ENCODE results near the gene CDH13.

CDH13 gene

DNA sequence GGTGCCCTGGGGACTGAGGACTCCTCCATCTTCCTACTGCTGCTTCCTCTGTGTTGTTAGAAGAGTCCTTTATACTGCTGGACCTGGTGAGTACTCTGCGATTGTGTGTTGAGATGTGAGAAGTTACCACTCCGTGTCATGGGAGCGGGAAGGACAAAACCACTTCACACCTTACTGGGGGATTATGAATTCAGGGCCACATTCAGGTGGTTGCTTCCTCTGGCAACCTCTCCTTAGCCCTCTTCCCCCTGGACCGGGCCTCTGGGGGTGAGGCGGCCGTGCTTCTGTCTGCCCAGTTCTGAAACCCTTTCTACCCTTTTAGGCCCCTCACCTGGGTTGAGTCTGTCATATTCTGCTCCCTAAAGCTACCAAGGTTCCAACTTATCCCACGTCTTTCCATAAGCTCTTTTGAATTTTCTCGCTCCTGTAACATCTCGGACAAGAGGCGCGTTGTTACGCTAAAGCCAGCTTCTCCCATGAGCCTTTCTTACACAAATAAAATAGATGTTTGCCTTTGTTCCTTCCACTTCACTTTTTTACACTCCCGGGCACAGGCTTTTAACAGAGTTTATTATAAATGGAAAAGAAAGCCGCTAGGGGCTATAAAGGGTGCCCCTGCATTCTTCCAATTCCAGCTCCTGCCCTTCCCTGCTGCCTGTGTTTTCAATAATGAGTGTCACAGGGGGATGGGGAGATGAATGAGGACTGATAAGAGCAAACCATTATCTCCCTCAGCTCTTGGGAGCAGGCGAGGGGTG lies 20.7 kb upstream of the CDH13 start:
- TF ChIP-seq GATA3 (IDR thresholded peaks at IDR 0.05; ENCODE audit: low read depth, low read length), result no peak
- TF ChIP-seq GATA2 (IDR thresholded peaks at IDR 0.05; ENCODE audit: low read depth, low read length), result no peak

DNA sequence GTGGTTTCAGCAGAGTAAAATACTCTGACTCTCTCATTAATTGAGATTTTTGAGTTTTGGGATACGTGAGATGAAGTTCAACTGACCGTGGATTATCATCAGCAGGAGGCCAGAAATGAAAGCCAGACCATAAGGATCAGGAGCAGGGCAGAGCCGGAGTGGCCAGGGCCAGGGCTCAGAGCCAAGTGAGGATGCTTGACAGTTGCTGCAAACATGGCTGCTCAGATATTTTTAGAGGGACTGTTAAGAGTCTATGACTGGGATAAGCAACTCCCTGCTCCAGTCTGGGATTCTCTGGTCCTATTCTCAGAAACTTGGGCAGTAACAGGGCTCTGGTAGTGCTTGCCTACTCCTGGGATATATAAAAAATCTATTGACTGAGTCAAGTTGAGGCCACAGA lies 17.6 kb upstream of the CDH13 start:
- TF ChIP-seq GATA2 (IDR thresholded peaks at IDR 0.05; ENCODE audit: low read depth, low read length), result no peak
- TF ChIP-seq GATA3 (IDR thresholded peaks at IDR 0.05; ENCODE audit: low read depth, low read length), result no peak

DNA sequence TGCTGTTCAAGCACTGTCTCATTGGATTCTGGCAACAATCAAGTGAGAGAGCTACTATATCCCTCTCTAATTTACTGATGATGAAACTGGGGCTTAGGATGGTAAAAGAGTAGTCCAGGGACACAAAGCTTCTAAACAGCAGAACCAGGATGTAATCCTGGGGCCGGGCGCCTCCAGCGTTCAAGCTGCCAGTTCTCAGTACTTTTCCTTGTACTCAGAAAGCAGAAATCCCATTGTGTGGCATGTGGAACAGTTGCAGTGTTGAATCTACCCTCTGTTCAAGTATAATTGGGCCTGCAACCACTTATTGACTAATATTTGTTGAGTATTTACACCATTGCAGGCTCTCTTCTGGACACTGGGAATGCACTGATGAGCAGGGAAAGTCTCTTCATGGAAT lies 14.5 kb upstream of the CDH13 start:
- TF ChIP-seq GATA3 (IDR thresholded peaks at IDR 0.05; ENCODE audit: low read depth, low read length), result no peak
- no peak for TF ChIP-seq GATA2 (IDR thresholded peaks at IDR 0.05; ENCODE audit: low read depth, low read length)

DNA sequence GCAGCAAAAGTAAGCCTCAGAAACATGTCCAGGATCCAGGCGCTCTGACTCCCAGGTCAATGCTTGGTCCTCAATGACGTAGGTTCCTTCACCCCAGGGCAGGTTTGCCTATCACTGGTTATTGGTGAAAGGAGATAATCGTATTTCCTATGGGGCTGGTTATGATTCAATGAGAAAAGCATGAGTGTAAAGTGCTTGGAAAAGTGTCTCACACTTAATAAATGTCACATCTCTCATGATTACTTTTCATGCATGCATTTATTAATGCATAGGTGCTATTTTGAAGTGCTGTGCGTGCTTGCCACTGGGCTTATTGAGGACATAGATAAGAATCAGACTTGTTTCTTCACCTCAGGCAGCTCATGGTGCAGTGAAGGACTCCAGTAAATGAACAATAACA lies 10.4 kb upstream of the CDH13 start:
- no peak for TF ChIP-seq GATA2 (IDR thresholded peaks at IDR 0.05; ENCODE audit: low read depth, low read length)
- TF ChIP-seq GATA3 (IDR thresholded peaks at IDR 0.05; ENCODE audit: low read depth, low read length), result no peak

DNA sequence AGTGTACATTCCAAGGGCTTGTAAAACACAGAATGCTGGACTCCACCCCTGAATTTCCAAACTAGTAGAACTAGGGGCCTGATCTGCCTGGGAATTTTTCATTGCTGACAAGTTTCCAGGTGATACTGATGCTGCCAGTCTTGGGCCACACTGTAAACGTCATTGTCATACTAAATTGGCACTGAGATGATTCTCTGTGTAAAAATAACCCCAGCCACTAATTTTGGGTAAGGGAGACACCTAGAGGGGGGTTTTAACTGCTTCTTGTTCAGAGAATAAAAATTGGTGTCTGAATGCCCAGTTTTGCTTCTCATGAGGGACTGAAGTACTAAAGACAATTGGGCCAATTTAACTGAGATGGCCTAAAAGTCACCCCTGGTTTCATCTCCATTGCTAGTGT lies 5.0 kb upstream of the CDH13 start:
- TF ChIP-seq GATA3 (IDR thresholded peaks at IDR 0.05; ENCODE audit: low read depth, low read length) (no peak), GATA2 (IDR thresholded peaks at IDR 0.05; ENCODE audit: low read depth, low read length) (no peak)

DNA sequence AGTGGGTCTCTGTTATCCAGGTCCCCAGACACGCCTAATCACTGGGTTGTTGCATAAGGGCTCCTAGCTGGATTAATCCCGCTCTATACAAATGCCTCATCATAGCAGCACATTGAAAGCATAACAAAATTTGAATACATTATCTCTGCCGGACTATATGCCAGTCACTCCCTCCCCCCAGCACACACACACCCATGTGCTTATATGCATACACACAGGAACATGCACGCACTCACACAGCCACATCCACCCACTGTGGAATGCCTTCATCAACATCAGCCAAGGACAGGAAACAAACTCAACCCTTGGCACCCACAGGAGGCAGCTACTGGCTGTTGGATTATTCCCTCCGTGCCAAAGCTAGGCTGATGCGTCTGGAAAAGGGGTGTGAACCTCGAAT lies 3.5 kb upstream of the CDH13 start:
- TF ChIP-seq GATA3 (IDR thresholded peaks at IDR 0.05; ENCODE audit: low read depth, low read length) (no peak), GATA2 (IDR thresholded peaks at IDR 0.05; ENCODE audit: low read depth, low read length) (no peak)

DNA sequence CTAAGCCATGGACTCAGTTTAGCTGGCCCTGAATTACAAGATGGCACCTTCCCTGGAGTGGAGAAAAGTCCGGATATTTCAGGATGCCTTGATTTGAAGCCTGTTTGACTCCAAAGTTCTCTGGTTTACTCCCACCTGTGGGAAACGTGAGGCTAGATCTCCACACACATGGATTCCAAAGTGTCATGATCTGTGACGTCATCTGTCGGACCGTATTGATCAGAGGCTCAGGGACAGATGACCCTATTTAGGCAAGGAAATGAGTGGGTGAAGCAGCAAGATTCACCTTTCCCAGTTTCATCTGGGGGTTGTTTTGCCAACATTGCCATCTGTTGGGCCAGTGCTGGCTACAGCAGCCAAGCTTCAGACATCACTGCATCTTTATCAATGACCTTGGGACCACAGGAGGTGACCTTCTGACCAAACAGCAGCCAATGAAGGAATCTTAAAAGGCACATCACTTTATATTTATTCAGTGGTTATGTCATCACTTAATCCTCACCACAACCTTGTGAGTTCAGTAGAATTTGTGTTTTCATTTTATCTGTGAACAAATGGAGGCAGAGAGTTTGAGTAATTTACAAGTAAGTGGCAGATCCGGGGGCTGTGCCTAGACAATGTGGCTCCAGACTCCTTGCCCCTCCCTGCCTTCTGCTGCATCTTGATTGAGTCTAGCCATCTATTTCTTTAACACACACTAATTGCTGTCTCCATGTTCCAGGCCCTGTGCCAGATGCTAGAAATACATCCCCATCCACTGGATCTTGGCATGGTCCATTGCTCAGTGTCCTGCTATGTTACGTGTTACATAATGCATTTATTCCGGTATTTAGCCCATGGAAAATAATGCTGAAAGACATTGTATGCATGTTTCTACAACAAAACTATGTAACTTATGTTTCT lies 1.5 kb upstream of the CDH13 start:
- TF ChIP-seq GATA3 (IDR thresholded peaks at IDR 0.05; ENCODE audit: low read depth, low read length) (no peak), GATA2 (IDR thresholded peaks at IDR 0.05; ENCODE audit: low read depth, low read length) (no peak)

DNA sequence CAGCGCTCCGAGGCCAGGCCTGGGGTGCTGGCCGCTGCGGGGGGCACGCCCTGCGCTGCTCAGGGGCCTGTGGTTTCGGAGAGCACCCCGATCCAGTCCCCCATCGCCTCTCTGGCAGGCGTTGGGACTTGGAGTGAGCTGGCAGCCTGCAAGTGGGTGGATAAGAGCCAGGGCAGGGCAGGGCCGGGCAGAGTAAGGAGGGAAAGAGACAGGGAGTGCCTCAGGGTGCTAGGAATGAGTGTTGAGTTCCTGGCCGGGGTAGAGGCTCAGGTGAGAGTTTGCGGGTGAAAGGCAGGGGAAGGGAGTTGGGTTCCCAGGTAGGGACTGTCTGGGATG lies 1.3 kb downstream of the CDH13 start:
- TF ChIP-seq GATA2 (IDR thresholded peaks at IDR 0.05; ENCODE audit: low read depth, low read length) (no peak), GATA3 (IDR thresholded peaks at IDR 0.05; ENCODE audit: low read depth, low read length) (no peak)

DNA sequence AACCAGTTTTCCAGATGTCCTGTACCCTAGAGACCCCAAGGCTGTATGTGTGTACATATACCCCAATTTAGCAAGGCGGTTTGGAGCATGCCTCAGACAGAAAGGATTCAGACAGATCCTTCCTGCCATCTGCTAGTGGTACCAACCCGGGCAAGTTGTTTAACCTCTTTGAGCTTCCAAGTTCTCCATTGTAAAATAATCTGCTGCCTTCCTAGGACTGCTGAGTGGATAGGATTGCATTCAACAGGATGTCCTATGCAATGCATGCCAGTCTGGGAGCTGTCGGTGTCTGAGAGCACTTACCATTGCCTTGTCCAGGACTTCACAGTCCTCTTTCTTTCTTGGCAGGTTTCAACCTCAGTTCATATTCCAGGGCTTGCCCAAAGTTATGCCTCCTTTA lies 1.9 kb downstream of the CDH13 start:
- TF ChIP-seq GATA3 (IDR thresholded peaks at IDR 0.05; ENCODE audit: low read depth, low read length) (no peak), GATA2 (IDR thresholded peaks at IDR 0.05; ENCODE audit: low read depth, low read length) (no peak)

DNA sequence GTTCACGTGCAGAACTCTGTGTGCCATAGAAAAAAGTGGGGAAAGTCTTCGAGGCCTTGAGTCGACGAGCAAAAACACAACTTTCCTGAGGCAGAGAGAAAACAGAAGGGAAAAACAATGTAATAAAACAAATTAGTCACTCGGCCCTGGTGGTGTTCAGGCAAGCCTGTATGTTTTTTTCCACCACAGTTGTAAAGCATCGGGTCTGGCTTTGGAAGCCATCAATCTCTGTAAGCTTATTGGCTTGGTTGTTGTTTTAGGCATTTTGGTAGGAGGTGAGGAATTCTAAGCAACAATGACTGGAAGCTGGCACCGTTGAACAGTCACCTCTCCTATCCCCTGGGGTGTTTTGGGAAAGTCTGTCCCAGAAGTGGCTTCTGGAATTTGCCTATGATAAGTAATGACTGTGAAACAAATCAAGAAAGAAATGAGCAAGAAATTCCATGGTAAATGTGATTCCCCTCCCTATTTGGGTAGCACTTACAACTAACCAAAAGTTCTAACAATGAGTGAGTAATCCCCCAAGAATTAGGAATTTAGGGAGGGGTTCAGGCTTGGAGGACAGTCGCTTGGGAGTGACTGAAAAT lies 2.8 kb downstream of the CDH13 start:
- TF ChIP-seq GATA2 (IDR thresholded peaks at IDR 0.05; ENCODE audit: low read depth, low read length) (no peak), GATA3 (IDR thresholded peaks at IDR 0.05; ENCODE audit: low read depth, low read length) (no peak)

DNA sequence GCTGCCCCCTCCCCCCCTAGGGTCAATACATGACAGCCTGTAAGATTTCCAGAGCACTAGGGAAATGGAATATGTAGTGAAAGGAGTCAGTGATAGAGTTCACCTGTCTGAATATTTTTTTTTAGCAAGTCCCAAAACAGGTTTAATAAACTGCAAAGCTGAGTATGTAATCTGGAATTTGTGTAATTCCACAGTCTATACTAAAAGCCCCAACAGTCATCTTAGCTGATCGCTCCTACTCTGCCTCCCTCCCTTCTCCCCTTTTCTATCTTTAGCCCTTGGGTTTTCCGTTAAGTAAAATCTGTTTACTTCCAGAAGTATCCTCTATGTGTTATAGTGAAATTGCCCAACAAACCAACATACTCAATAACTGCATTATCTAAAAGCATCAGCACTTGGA lies 3.5 kb downstream of the CDH13 start:
- TF ChIP-seq GATA2 (IDR thresholded peaks at IDR 0.05; ENCODE audit: low read depth, low read length), result no peak
- no peak for TF ChIP-seq GATA3 (IDR thresholded peaks at IDR 0.05; ENCODE audit: low read depth, low read length)

DNA sequence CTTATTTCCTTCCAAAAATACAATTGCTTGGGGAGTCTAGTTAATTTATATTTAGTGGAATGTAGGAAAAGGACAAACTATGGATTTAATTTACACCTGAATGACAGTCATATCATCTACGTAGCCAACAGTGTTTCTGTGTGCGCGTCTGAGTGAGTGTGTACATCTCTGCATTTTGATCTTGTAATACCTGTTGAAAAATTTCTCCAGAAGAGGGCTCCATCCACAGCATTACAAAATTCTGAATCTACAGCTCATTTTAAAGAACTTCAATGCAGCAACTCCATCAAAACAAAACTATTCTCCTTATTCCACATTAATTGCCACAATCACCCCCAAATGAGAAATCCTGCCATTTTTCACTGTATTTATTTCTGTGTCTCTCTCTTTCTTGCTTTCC lies 3.9 kb downstream of the CDH13 start:
- TF ChIP-seq GATA3 (IDR thresholded peaks at IDR 0.05; ENCODE audit: low read depth, low read length) (no peak), GATA2 (IDR thresholded peaks at IDR 0.05; ENCODE audit: low read depth, low read length) (no peak)

DNA sequence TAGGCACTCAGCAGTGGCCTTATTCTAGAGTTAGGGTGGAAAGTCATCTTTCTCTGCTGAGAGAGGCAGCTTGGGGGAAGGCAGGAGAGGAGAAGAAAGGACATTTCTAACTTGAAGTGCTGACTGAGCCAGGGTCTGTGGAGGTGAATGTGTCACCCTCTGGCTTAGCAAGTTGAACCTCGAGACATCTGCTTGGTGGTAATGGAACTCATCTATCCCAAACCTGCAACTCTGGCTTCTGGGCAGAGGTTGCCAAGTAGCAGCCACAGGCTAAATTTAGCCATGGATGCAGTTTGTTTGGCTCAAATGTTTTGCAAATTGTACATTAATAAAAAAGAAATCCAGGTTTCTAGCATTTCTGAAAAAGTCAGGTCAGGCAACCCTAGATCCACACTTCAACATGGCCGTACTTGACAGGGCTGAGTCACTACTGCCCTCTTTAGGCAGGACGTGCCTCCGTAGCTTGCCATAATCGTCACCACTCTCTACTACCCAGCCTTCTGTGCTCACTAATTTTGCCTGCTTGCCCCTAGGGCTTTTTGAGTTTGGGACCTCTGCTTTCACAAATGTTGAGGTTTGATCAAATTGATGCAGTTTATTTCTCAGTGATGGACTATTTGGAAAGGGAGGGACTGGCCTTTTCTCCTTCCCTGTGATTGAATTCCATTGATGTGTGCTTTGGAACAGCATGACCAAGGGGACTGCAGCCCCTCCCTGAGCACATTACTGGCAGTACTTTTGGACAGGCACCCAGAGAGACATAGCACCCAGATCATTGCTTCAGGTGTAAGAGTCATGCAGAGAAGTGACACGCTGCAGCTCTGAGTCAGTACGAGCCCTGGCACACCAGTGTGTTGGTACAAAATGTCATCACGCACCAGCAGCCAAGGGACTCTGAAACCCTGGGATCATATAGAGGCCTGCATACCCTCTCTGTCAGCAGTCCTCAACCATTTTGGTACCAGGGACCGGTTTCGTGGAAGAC lies 5.2 kb downstream of the CDH13 start:
- no peak for TF ChIP-seq GATA2 (IDR thresholded peaks at IDR 0.05; ENCODE audit: low read depth, low read length)
- no peak for TF ChIP-seq GATA3 (IDR thresholded peaks at IDR 0.05; ENCODE audit: low read depth, low read length)

Data from SH-SY5Y (cell line).